GM21717 (cell line): Measurements from ENCODE around the gene SPEN.
A peak's percentile ranks its signal among the peaks of the same experiment; 100 is the strongest.

Experiments
- ATAC-seq: cut with Tn5 transposase; IDR thresholded peaks from one replicate; pipeline ENCODE4 v1.9.1; 2021; ENCODE audit warnings: mild to moderate bottlenecking, moderate library complexity; ENCODE audit not compliant: unreplicated experiment

Gene SPEN

GRCh38 chr1:15945832-15946448 is 98.4 kb downstream of the SPEN start:
- ATAC-seq, result no peak

GRCh38 chr1:15946571-15947381 is 99.3 kb downstream of the SPEN start:
- no peak for ATAC-seq

- ATAC-seq, result no peak
Observed at GRCh38 chr1:15947382-15948090, 100.0 kb downstream of the SPEN start.

GRCh38 chr1:15948091-15948591 is 100.6 kb downstream of the SPEN start:
- ATAC-seq, result no peak

GRCh38 chr1:15948595-15949452 is 101.3 kb downstream of the SPEN start:
- ATAC-seq, result peak; percentile 5

- peak; percentile 47 for ATAC-seq
Observed at GRCh38 chr1:15949453-15950245, 102.1 kb downstream of the SPEN start.

GRCh38 chr1:15950302-15950701 is 102.8 kb downstream of the SPEN start:
- no peak for ATAC-seq

GRCh38 chr1:15950763-15951295 is 103.3 kb downstream of the SPEN start:
- ATAC-seq, result no peak

GRCh38 chr1:15951341-15952153 is 104.0 kb downstream of the SPEN start:
- no peak for ATAC-seq

- no peak for ATAC-seq
Observed at GRCh38 chr1:15952317-15953258, 105.1 kb downstream of the SPEN start.

- ATAC-seq, result no peak
Observed at GRCh38 chr1:15953294-15953771, 105.8 kb downstream of the SPEN start.

GRCh38 chr1:15953791-15954241 is 106.3 kb downstream of the SPEN start:
- ATAC-seq, result no peak

GRCh38 chr1:15954316-15954715 is 106.8 kb downstream of the SPEN start:
- no peak for ATAC-seq

GRCh38 chr1:15955552-15955951 is 108.0 kb downstream of the SPEN start:
- ATAC-seq, result no peak

GRCh38 chr1:15956150-15956549 is 108.6 kb downstream of the SPEN start:
- ATAC-seq, result no peak

GRCh38 chr1:15957221-15958095 is 110.0 kb downstream of the SPEN start:
- ATAC-seq, result no peak
